AG08395 (cell line): ENCODE results near the gene CNPY1.

Source experiments
- DNase-seq: peaks from one replicate; pipeline ENCODE4 v3.0.0; 2012; ENCODE audit warnings: mixed read lengths, low spot score

Gene CNPY1

GRCh38 chr7:155558961-155559360 is 12.6 kb upstream of the CNPY1 start:
- DNase-seq = no peak

GRCh38 chr7:155558351-155558750 is 12.0 kb upstream of the CNPY1 start:
- DNase-seq = no peak

GRCh38 chr7:155557778-155558177 is 11.4 kb upstream of the CNPY1 start:
- no peak for DNase-seq

GRCh38 chr7:155556763-155557162 is 10.4 kb upstream of the CNPY1 start:
- DNase-seq = no peak

- DNase-seq = no peak
These were observed 8.8 kb upstream of the CNPY1 start for GRCh38 chr7:155555116-155555695.

- DNase-seq = no peak
These were observed 7.5 kb upstream of the CNPY1 start for GRCh38 chr7:155553871-155554270.

- DNase-seq = no peak
These were observed 5.6 kb upstream of the CNPY1 start for GRCh38 chr7:155551785-155552611.

GRCh38 chr7:155550916-155551315 is 4.6 kb upstream of the CNPY1 start:
- no peak for DNase-seq

- no peak for DNase-seq
These were observed 2.9 kb upstream of the CNPY1 start for GRCh38 chr7:155549226-155549625.

- no peak for DNase-seq
These were observed 917 bp upstream of the CNPY1 start for GRCh38 chr7:155547161-155547791.

GRCh38 chr7:155545348-155545747 is 1.0 kb downstream of the CNPY1 start:
- DNase-seq = no peak

GRCh38 chr7:155544485-155544884 is 1.9 kb downstream of the CNPY1 start:
- DNase-seq = no peak

- DNase-seq = no peak
These were observed 2.4 kb downstream of the CNPY1 start for GRCh38 chr7:155543926-155544325.

GRCh38 chr7:155543011-155543876 is 3.1 kb downstream of the CNPY1 start:
- DNase-seq = no peak

- no peak for DNase-seq
These were observed 4.2 kb downstream of the CNPY1 start for GRCh38 chr7:155541986-155542675.

- no peak for DNase-seq
These were observed 5.8 kb downstream of the CNPY1 start for GRCh38 chr7:155540553-155540952.

GRCh38 chr7:155538293-155538692 is 8.1 kb downstream of the CNPY1 start:
- DNase-seq = no peak

GRCh38 chr7:155536451-155536850 is 9.9 kb downstream of the CNPY1 start:
- no peak for DNase-seq

- DNase-seq = no peak
These were observed 11.7 kb downstream of the CNPY1 start for GRCh38 chr7:155534691-155535090.

GRCh38 chr7:155533827-155534690 is 12.3 kb downstream of the CNPY1 start:
- peak; percentile 48 for DNase-seq
